HEK293T (cell line): ENCODE data around the gene DNAH1.

ENCODE experiments used
- BHLHE40 ChIP-seq: fragments of 450-650 bp; IDR thresholded peaks from 2 replicates; pipeline ENCODE4 v1.6.1; 2016; ENCODE audit warnings: mild to moderate bottlenecking, moderate library complexity, borderline replicate concordance
- CTBP1 ChIP-seq: fragments of 450-650 bp; IDR thresholded peaks from 2 replicates; pipeline ENCODE4 v1.6.1; 2016; ENCODE audit warnings: borderline replicate concordance
- FOXK2 ChIP-seq: fragments of 450-650 bp; IDR thresholded peaks from 2 replicates; pipeline ENCODE4 v1.6.1; 2016; ENCODE audit warnings: mild to moderate bottlenecking
- FOXM1 ChIP-seq: fragments of 450-650 bp; IDR thresholded peaks from 2 replicates; pipeline ENCODE4 v1.6.1; 2017; ENCODE audit warnings: mild to moderate bottlenecking, borderline replicate concordance
- LEF1 ChIP-seq: fragments of 450-650 bp; IDR thresholded peaks from 2 replicates; pipeline ENCODE4 v1.6.1; 2017; ENCODE audit warnings: mild to moderate bottlenecking, borderline replicate concordance
- NFRKB ChIP-seq: fragments of 450-650 bp; IDR thresholded peaks from 2 replicates; pipeline ENCODE4 v1.6.1; 2016; ENCODE audit warnings: mild to moderate bottlenecking, moderate library complexity
- SP1 ChIP-seq: fragments of 450-650 bp; IDR thresholded peaks from 2 replicates; pipeline ENCODE4 v1.6.1; 2017
- SUZ12 ChIP-seq: fragments of 450-650 bp; IDR thresholded peaks from 2 replicates; pipeline ENCODE4 v1.6.1; 2016; ENCODE audit warnings: mild to moderate bottlenecking

DNA sequence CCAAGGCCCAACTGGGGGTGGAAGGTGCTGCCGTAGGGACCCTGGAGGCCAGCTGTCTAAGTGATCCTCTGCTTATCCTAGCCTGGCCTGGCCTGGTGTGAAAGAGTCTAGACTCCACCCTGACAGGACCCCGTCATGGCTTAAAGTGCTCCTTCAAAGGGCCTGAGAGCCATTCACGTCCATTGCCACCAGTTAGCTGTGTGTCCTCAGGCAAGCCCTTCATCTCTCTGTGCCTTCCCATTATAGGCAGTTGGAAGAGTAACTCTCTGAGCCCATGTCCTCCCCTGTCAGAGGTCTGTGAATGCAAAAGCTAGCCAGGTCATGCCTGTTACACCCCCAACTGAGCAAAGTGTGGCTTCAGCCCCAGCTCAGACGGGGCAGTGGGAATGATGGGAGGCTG, 9.1 kb upstream of the DNAH1 start:
- TF ChIP-seq CTBP1 (no peak), BHLHE40 (no peak), FOXM1 (no peak), SP1 (no peak), NFRKB (no peak), FOXK2 (no peak), SUZ12 (no peak), LEF1 (no peak)
